Measurements from ENCODE around the gene ARSG. TPM values are rescaled to one million over a fixed set of nuclear protein-coding genes. Genes with fewer than 3 reads are reported as not detected.

ARSG gene
- total and polyA plus RNA-seq, 9 of the 15 experiments (the other 6 are each of a cell fraction or from before 2014, with no cell fraction given), result 1.0 to 5.6 (median 1.8) TPM

DNA sequence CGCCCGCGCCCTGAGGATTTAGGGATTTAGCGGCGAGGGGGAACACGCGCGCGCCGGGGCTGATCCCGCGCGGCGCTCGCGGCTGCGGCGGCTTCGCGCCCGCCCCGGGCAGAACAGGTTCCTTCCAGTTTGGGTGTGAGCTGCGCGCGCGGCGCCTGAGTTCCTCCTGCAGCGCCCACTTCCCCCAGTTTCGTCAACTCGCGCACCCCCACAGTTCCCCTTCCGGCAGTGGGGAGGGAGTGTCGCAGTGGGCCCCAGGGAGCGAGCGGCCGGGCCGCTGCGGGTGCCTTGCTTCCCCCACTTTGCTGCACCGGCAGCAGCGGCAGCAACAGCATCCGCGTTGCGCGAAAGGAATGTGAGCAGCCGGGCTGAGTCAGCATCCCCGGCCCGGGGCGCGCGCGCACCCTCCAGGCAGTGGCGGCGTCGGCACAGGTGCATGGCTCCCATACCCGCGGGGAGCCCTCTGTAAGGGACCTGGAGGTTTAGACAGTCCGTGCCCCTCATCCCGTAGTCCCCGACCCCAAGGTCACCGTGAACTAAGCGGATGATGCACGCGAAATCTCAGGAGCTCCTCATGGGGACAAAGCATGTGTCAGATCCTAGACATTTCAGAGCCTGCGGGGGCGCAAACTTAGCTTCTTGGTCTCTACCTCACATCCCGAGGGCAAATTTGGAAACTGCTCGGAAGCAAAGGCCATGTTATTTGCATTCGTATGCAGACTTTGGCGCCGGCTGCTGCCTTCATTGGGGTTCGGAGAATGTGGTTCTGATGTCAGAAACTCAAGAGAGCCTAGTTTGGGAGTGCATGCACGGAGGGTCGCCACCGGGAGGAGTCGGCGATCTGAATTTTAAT lies 767 bp downstream of the ARSG start (continued):
- TF ChIP-seq, protein P1, sequence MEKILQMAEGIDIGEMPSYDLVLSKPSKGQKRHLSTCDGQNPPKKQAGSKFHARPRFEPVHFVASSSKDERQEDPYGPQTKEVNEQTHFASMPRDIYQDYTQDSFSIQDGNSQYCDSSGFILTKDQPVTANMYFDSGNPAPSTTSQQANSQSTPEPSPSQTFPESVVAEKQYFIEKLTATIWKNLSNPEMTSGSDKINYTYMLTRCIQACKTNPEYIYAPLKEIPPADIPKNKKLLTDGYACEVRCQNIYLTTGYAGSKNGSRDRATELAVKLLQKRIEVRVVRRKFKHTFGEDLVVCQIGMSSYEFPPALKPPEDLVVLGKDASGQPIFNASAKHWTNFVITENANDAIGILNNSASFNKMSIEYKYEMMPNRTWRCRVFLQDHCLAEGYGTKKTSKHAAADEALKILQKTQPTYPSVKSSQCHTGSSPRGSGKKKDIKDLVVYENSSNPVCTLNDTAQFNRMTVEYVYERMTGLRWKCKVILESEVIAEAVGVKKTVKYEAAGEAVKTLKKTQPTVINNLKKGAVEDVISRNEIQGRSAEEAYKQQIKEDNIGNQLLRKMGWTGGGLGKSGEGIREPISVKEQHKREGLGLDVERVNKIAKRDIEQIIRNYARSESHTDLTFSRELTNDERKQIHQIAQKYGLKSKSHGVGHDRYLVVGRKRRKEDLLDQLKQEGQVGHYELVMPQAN (IDR thresholded peaks at IDR 0.05; ENCODE audit: borderline replicate concordance), result no peak; the same call in 1 of the 2 replicates
- TF ChIP-seq NRF1 (conservative IDR thresholded peaks at IDR 0.05 in 1 of 2, IDR thresholded peaks at IDR 0.05 in 1 of 2) (peak; percentile 85 to 88), MTF1 (CRISPR knock-in tag; IDR thresholded peaks at IDR 0.05; ENCODE audit: borderline replicate concordance) (no peak), ZNF584 (CRISPR knock-in tag; IDR thresholded peaks at IDR 0.05; ENCODE audit: low read depth) (peak; percentile 36; the same call in 1 of the 2 replicates), ATF6 (CRISPR knock-in tag; IDR thresholded peaks at IDR 0.05) (no peak), CBFA2T3 (IDR thresholded peaks at IDR 0.05) (no peak), OTX1 (CRISPR knock-in tag; IDR thresholded peaks at IDR 0.05) (no peak), ETV1 (tag; conservative IDR thresholded peaks at IDR 0.05; ENCODE audit: low read depth) (peak; percentile 84), MBD2 (IDR thresholded peaks at IDR 0.05; ENCODE audit: borderline replicate concordance, low read depth) (no peak), BCOR (IDR thresholded peaks at IDR 0.05) (0 out of 2 replicates have a peak, but pooled peaks have one; percentile 38), CHD1 (IDR thresholded peaks at IDR 0.05; ENCODE audit: low read length) (no peak), BMI1 (IDR thresholded peaks at IDR 0.05; ENCODE audit: low read length) (no peak), ZBTB7A (IDR thresholded peaks at IDR 0.05; ENCODE audit: borderline replicate concordance, control insufficient read depth, low read depth, low read length) (no peak), ZNF75A (CRISPR knock-in tag; IDR thresholded peaks at IDR 0.05) (no peak), BHLHE40 (IDR thresholded peaks at IDR 0.05; ENCODE audit: low read length) (no peak), RBM14 (IDR thresholded peaks at IDR 0.05; ENCODE audit: borderline replicate concordance, insufficient read depth, low read depth, low read length) (no peak), C11orf30 (IDR thresholded peaks at IDR 0.05; ENCODE audit: low read depth) (peak; percentile 97), HIVEP1 (CRISPR knock-in tag; IDR thresholded peaks at IDR 0.05) (no peak)
- TF ChIP-seq, protein P2, sequence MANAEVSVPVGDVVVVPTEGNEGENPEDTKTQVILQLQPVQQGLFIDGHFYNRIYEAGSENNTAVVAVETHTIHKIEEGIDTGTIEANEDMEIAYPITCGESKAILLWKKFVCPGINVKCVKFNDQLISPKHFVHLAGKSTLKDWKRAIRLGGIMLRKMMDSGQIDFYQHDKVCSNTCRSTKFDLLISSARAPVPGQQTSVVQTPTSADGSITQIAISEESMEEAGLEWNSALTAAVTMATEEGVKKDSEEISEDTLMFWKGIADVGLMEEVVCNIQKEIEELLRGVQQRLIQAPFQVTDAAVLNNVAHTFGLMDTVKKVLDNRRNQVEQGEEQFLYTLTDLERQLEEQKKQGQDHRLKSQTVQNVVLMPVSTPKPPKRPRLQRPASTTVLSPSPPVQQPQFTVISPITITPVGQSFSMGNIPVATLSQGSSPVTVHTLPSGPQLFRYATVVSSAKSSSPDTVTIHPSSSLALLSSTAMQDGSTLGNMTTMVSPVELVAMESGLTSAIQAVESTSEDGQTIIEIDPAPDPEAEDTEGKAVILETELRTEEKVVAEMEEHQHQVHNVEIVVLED (CRISPR knock-in tag; IDR thresholded peaks at IDR 0.05), result no peak
- TF ChIP-seq, protein P3, sequence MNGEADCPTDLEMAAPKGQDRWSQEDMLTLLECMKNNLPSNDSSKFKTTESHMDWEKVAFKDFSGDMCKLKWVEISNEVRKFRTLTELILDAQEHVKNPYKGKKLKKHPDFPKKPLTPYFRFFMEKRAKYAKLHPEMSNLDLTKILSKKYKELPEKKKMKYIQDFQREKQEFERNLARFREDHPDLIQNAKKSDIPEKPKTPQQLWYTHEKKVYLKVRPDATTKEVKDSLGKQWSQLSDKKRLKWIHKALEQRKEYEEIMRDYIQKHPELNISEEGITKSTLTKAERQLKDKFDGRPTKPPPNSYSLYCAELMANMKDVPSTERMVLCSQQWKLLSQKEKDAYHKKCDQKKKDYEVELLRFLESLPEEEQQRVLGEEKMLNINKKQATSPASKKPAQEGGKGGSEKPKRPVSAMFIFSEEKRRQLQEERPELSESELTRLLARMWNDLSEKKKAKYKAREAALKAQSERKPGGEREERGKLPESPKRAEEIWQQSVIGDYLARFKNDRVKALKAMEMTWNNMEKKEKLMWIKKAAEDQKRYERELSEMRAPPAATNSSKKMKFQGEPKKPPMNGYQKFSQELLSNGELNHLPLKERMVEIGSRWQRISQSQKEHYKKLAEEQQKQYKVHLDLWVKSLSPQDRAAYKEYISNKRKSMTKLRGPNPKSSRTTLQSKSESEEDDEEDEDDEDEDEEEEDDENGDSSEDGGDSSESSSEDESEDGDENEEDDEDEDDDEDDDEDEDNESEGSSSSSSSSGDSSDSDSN (IDR thresholded peaks at IDR 0.05; ENCODE audit: borderline replicate concordance in 1 of 2, low read depth in 2 of 2, low read length in 2 of 2), result 0 out of 4 replicates have a peak, but pooled peaks of 1 of the 2 experiments have one; percentile 66
